Keratinocyte (primary cell): ENCODE data around the gene KRT4.

Experiments used
- EZH2 ChIP-seq: IDR thresholded peaks from one replicate; pipeline ENCODE4 v1.6.1; 2012; ENCODE audit warnings: inconsistent platforms, mild to moderate bottlenecking, low read length, moderate library complexity
- TF ChIP-seq, protein P1 (sequence below), 3 experiments: IDR thresholded peaks in 1 of 3; conservative IDR thresholded peaks in 1 of 3; optimal IDR thresholded peaks in 1 of 3; 2 replicates in 2 of 3; 3 replicates in 1 of 3; pipeline versions ENCODE3 to v1.5.1; 2011; ENCODE audit warnings: low read length in 3 of 3, mild to moderate bottlenecking in 3 of 3, moderate library complexity in 2 of 3, control low read depth in 1 of 3, inconsistent platforms in 1 of 3; ENCODE audit not compliant: insufficient read depth in 2 of 3; ENCODE audit errors: extremely low read depth in 1 of 3

DNA sequence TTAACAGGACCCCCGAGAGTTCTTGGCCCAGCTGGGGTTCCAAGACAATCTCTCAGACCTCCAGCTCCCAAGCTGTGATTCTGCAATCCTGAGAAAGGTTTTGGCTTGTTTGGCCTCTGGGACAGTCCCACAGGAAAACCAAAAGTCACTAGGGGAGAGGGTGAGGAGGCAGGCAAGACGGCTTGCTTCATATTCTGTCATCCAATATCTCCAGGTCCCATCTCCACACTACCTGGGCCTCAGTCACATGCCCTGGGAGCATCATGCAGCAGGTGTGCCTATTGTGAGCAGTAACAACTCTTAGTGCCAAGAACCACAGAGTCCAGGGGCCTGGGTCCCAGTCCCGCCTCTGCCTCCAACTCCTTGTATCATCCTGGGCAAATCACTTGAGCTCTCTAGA, 18.5 kb upstream of the KRT4 start:
- TF ChIP-seq, protein P1, sequence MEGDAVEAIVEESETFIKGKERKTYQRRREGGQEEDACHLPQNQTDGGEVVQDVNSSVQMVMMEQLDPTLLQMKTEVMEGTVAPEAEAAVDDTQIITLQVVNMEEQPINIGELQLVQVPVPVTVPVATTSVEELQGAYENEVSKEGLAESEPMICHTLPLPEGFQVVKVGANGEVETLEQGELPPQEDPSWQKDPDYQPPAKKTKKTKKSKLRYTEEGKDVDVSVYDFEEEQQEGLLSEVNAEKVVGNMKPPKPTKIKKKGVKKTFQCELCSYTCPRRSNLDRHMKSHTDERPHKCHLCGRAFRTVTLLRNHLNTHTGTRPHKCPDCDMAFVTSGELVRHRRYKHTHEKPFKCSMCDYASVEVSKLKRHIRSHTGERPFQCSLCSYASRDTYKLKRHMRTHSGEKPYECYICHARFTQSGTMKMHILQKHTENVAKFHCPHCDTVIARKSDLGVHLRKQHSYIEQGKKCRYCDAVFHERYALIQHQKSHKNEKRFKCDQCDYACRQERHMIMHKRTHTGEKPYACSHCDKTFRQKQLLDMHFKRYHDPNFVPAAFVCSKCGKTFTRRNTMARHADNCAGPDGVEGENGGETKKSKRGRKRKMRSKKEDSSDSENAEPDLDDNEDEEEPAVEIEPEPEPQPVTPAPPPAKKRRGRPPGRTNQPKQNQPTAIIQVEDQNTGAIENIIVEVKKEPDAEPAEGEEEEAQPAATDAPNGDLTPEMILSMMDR (optimal IDR thresholded peaks at IDR 0.05 in 1 of 3, IDR thresholded peaks at IDR 0.05 in 1 of 3, conservative IDR thresholded peaks at IDR 0.05 in 1 of 3; ENCODE audit: extremely low read depth in 1 of 3, insufficient read depth in 2 of 3, low read length in 3 of 3), result no peak
- no peak for TF ChIP-seq EZH2
